ENCODE results near the gene CYB561D2.

Gene CYB561D2

GRCh38 chr3:50365842-50366220, 15.2 kb downstream of the CYB561D2 start:
- H3K27me3 ChIP-seq (ENCODE audit: insufficient read depth, low read length): peaks cover 11% of the 10 kb centered on the region
- H2AFZ ChIP-seq (ENCODE audit: low read length, unreplicated experiment): no peak overlapping the region
- no peak overlapping the region for H3K27ac ChIP-seq (ENCODE audit: low read depth, low read length)
- H3K79me2 ChIP-seq (ENCODE audit: control insufficient read depth, insufficient read depth, low read length, unreplicated experiment): no peaks in the 10 kb centered on the region
- no peaks in the 10 kb centered on the region for H3K4me1 ChIP-seq (ENCODE audit: control insufficient read depth, insufficient read depth, low read length, unreplicated experiment)
- H3K36me3 ChIP-seq (ENCODE audit: insufficient read depth, low read length): no peaks in the 10 kb centered on the region
- H3K4me3 ChIP-seq (ENCODE audit: low read depth, low read length): no peak overlapping the region

- no peaks in the 10 kb centered on the region for H3K36me3 ChIP-seq (ENCODE audit: insufficient read depth, low read length)
- H3K27ac ChIP-seq (ENCODE audit: low read depth, low read length): no peak overlapping the region
- H3K4me3 ChIP-seq (ENCODE audit: low read depth, low read length): no peak overlapping the region
- H3K79me2 ChIP-seq (ENCODE audit: control insufficient read depth, insufficient read depth, low read length, unreplicated experiment): no peaks in the 10 kb centered on the region
- peaks cover 19% of the 10 kb centered on the region for H3K27me3 ChIP-seq (ENCODE audit: insufficient read depth, low read length)
- H3K4me1 ChIP-seq (ENCODE audit: control insufficient read depth, insufficient read depth, low read length, unreplicated experiment): no peaks in the 10 kb centered on the region
- no peak overlapping the region for H2AFZ ChIP-seq (ENCODE audit: low read length, unreplicated experiment)
Observed at GRCh38 chr3:50369012-50369670, 18.5 kb downstream of the CYB561D2 start.

- no peaks in the 10 kb centered on the region for H3K79me2 ChIP-seq (ENCODE audit: control insufficient read depth, insufficient read depth, low read length, unreplicated experiment)
- no peak overlapping the region for H3K27ac ChIP-seq (ENCODE audit: low read depth, low read length)
- no peak overlapping the region for H3K4me3 ChIP-seq (ENCODE audit: low read depth, low read length)
Observed at GRCh38 chr3:50370594-50370993, 19.9 kb downstream of the CYB561D2 start.

GRCh38 chr3:50371133-50371685, 20.5 kb downstream of the CYB561D2 start:
- H2AFZ ChIP-seq (ENCODE audit: low read length, unreplicated experiment): no peak overlapping the region
- H3K36me3 ChIP-seq (ENCODE audit: insufficient read depth, low read length): no peaks in the 10 kb centered on the region
- H3K27ac ChIP-seq (ENCODE audit: low read depth, low read length): no peak overlapping the region
- no peaks in the 10 kb centered on the region for H3K79me2 ChIP-seq (ENCODE audit: control insufficient read depth, insufficient read depth, low read length, unreplicated experiment)
- H3K4me3 ChIP-seq (ENCODE audit: low read depth, low read length): no peak overlapping the region
- H3K4me1 ChIP-seq (ENCODE audit: control insufficient read depth, insufficient read depth, low read length, unreplicated experiment): no peaks in the 10 kb centered on the region
- H3K27me3 ChIP-seq (ENCODE audit: insufficient read depth, low read length): peaks cover 12% of the 10 kb centered on the region

More at GRCh38 chr3:50370594-50370993, 19.9 kb downstream of the CYB561D2 start:
- Histone ChIP-seq H2AFZ (ENCODE audit: low read length, unreplicated experiment) (no peak overlapping the region), H3K36me3 (ENCODE audit: insufficient read depth, low read length) (no peaks in the 10 kb centered on the region), H3K27me3 (ENCODE audit: insufficient read depth, low read length) (peaks cover 18% of the 10 kb centered on the region), H3K4me1 (ENCODE audit: control insufficient read depth, insufficient read depth, low read length, unreplicated experiment) (no peaks in the 10 kb centered on the region)

DNA sequence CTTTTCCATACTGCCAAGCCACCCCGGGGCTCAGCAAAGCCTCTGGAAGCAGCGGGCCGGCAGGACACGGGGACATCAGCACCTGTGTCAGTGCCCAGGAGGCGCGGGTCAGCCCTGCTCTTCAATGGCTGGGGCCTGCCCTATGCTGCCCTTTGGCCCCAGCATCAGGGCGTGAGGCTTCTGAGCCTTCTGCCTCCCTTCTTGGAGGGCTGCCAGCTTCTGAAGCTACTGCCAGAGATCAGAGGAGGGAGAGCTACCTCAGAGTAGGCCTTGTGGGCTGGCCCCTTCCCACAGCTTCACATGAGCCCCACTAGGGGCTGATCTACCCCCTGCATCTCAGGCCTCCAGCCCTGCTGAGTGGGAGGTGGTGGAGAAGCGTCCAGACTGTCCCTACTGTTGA, 21.7 kb downstream of the CYB561D2 start:
- Histone ChIP-seq H3K27me3 (ENCODE audit: insufficient read depth, low read length) (peaks cover 10% of the 10 kb centered on the region), H3K27ac (ENCODE audit: low read depth, low read length) (no peak overlapping the region), H3K79me2 (ENCODE audit: control insufficient read depth, insufficient read depth, low read length, unreplicated experiment) (no peaks in the 10 kb centered on the region)

GRCh38 chr3:50373146-50374051, 22.7 kb downstream of the CYB561D2 start:
- H3K4me1 ChIP-seq (ENCODE audit: control insufficient read depth, insufficient read depth, low read length, unreplicated experiment): no peaks in the 10 kb centered on the region

More for the DNA sequence above, 21.7 kb downstream of the CYB561D2 start:
- no peaks in the 10 kb centered on the region for H3K36me3 ChIP-seq (ENCODE audit: insufficient read depth, low read length)
- no peaks in the 10 kb centered on the region for H3K4me1 ChIP-seq (ENCODE audit: control insufficient read depth, insufficient read depth, low read length, unreplicated experiment)
- H3K4me3 ChIP-seq (ENCODE audit: low read depth, low read length): no peak overlapping the region
- no peak overlapping the region for H2AFZ ChIP-seq (ENCODE audit: low read length, unreplicated experiment)

DNA sequence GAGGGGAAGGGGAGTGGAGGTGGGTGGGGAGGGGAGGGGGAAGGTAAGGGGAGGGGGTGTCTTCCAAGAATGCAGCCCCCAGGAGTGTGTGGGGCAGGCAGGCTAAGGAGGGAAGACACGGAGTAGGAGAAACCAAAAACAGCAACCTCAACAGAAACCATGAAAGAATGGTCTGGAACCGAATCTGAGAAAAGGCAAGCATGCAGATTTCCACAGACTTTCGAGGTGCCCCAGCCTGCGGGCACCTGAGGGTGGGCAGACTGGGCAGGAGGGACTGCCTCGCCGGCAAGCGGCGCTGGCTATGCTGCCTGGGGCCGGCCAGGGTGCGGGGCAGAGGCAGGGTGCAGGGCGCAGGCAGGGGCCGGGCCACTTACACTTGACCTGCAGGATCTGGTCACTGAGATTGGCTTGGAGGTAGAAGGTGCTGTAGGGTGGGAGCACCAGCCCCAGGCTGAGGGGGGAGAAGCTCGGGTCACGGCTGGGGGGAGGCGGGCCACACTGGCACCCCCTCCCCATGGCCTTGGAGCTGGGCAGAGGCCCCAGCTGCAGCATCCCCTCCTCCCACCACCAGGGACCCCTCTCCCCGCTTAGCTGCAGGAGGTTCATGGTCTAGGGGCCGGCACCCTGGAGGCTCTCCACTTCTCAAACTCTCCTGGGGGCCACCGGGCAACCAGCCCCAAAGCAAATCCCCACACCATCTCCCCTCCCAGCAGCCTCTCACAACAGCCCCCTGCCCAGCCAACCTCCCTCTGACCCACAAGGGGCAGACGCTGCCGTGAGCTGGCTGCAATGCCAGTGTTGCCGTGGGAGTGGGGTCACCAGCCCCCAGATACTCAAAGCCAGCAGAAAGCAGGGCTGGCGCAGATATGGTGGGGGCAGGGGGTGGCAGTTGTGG, 23.9 kb downstream of the CYB561D2 start:
- no peaks in the 10 kb centered on the region for H3K36me3 ChIP-seq (ENCODE audit: insufficient read depth, low read length)
- no peaks in the 10 kb centered on the region for H3K79me2 ChIP-seq (ENCODE audit: control insufficient read depth, insufficient read depth, low read length, unreplicated experiment)
- no peaks in the 10 kb centered on the region for H3K4me1 ChIP-seq (ENCODE audit: control insufficient read depth, insufficient read depth, low read length, unreplicated experiment)
- H3K4me3 ChIP-seq (ENCODE audit: low read depth, low read length): no peak overlapping the region
- H3K27ac ChIP-seq (ENCODE audit: low read depth, low read length): no peak overlapping the region
- H3K27me3 ChIP-seq (ENCODE audit: insufficient read depth, low read length): peaks cover 10% of the 10 kb centered on the region
- H2AFZ ChIP-seq (ENCODE audit: low read length, unreplicated experiment): no peak overlapping the region

More at GRCh38 chr3:50373146-50374051, 22.7 kb downstream of the CYB561D2 start:
- Histone ChIP-seq H3K79me2 (ENCODE audit: control insufficient read depth, insufficient read depth, low read length, unreplicated experiment) (no peaks in the 10 kb centered on the region), H3K27me3 (ENCODE audit: insufficient read depth, low read length) (peaks cover 10% of the 10 kb centered on the region), H3K27ac (ENCODE audit: low read depth, low read length) (no peak overlapping the region), H3K4me3 (ENCODE audit: low read depth, low read length) (no peak overlapping the region), H2AFZ (ENCODE audit: low read length, unreplicated experiment) (no peak overlapping the region), H3K36me3 (ENCODE audit: insufficient read depth, low read length) (no peaks in the 10 kb centered on the region)

DNA sequence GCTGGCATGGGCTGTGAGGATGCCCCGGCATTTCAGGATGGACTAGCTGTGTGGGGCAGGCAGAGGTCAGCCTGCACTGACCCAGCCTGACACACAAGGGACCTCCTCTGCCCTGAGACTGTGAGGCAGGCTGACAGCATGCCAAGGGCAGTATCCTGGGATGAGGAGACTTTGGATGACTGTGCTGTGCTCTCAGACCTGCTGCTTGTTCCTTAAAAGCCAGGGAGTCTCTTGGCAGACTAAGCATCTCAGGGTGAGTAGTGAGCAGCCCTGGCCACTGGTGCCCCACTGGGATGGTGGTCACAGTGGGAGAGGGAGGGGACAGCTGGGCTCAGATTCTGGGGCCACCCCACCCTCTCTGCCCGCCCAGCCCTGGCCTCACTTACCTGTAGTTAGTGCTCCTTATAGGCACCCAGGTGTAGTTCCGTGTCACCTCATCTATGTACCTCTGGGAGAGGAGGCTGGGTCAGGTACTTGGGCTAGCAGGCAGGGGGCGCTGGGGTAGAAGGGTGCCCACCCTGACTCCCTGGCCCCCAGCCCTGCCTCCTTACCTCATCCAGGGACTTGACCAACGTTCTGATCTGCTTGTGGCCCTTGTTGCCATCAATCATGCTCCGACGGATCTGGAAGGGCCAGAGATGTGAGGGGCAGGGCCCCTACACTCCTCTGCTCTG, 24.7 kb downstream of the CYB561D2 start:
- no peaks in the 10 kb centered on the region for H3K36me3 ChIP-seq (ENCODE audit: insufficient read depth, low read length)
- H3K27ac ChIP-seq (ENCODE audit: low read depth, low read length): no peak overlapping the region
- peaks cover 10% of the 10 kb centered on the region for H3K27me3 ChIP-seq (ENCODE audit: insufficient read depth, low read length)
- no peak overlapping the region for H3K4me3 ChIP-seq (ENCODE audit: low read depth, low read length)
- H3K79me2 ChIP-seq (ENCODE audit: control insufficient read depth, insufficient read depth, low read length, unreplicated experiment): no peaks in the 10 kb centered on the region
- no peak overlapping the region for H2AFZ ChIP-seq (ENCODE audit: low read length, unreplicated experiment)
- no peaks in the 10 kb centered on the region for H3K4me1 ChIP-seq (ENCODE audit: control insufficient read depth, insufficient read depth, low read length, unreplicated experiment)

GRCh38 chr3:50378024-50378423, 27.4 kb downstream of the CYB561D2 start:
- no peaks in the 10 kb centered on the region for H3K36me3 ChIP-seq (ENCODE audit: insufficient read depth, low read length)
- no peak overlapping the region for H3K4me3 ChIP-seq (ENCODE audit: low read depth, low read length)
- H3K27ac ChIP-seq (ENCODE audit: low read depth, low read length): no peak overlapping the region
- H2AFZ ChIP-seq (ENCODE audit: low read length, unreplicated experiment): no peak overlapping the region
- no peaks in the 10 kb centered on the region for H3K79me2 ChIP-seq (ENCODE audit: control insufficient read depth, insufficient read depth, low read length, unreplicated experiment)
- H3K4me1 ChIP-seq (ENCODE audit: control insufficient read depth, insufficient read depth, low read length, unreplicated experiment): no peaks in the 10 kb centered on the region
- no peaks in the 10 kb centered on the region; the same call in 1 of the 2 replicates for H3K27me3 ChIP-seq (ENCODE audit: insufficient read depth, low read length)

- Histone ChIP-seq H3K4me1 (ENCODE audit: control insufficient read depth, insufficient read depth, low read length, unreplicated experiment) (no peaks in the 10 kb centered on the region), H2AFZ (ENCODE audit: low read length, unreplicated experiment) (no peak overlapping the region), H3K36me3 (ENCODE audit: insufficient read depth, low read length) (no peaks in the 10 kb centered on the region), H3K4me3 (ENCODE audit: low read depth, low read length) (no peak overlapping the region), H3K27ac (ENCODE audit: low read depth, low read length) (no peak overlapping the region), H3K27me3 (ENCODE audit: insufficient read depth, low read length) (no peaks in the 10 kb centered on the region), H3K79me2 (ENCODE audit: control insufficient read depth, insufficient read depth, low read length, unreplicated experiment) (no peaks in the 10 kb centered on the region)
Observed at GRCh38 chr3:50378757-50379156, 28.1 kb downstream of the CYB561D2 start.
